OCI-LY3 (cell line): ENCODE results near the gene PAPOLG.

Experiments
- EZH2phosphoT487 ChIP-seq: fragments of 200-600 bp; shearing (Covaris generic); IDR thresholded peaks from 2 replicates; pipeline ENCODE4 v1.6.1; 2018; ENCODE audit warnings: antibody characterized with exemption, mixed run types, low read depth
- TF ChIP-seq, protein P1 (sequence below): fragments of 200-600, 300-600 bp; sonication (generic); IDR thresholded peaks from 2 replicates; pipeline ENCODE4 v1.5.1; 2014; ENCODE audit warnings: antibody characterized with exemption, low read length, low read depth

DNA sequence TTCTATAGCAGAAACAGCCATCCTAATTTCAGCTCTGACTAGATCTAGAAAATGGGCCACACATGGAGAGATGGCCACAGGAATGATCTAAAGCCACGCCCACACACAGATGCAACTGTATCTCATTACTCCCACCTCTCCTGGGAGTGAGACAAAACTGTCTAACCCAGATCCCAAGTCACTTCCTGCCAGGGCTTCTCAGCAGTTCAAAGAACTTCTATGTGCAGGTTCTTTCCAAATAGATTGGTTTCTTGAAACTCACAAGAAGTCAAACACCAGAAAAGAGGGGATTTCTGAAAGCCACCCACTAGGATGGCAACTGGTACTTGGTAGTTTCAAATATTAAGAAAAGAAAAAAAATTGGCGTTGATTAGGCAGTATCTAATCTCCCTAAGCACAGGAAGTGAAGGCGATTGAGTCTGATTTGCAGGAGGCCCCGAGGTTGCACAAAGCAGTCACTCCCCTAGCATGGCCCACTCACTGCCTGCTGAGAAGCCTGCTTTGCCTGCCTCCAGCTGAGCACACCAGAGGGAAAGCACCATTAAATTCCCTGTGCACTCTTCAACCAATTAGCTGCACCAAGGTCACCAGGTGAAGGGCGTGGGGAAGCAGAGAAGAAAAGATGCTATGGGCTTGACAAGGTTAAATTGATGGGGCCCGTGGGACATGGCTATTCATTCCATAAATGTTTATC lies 51.1 kb downstream of the PAPOLG start:
- TF ChIP-seq, protein P1, sequence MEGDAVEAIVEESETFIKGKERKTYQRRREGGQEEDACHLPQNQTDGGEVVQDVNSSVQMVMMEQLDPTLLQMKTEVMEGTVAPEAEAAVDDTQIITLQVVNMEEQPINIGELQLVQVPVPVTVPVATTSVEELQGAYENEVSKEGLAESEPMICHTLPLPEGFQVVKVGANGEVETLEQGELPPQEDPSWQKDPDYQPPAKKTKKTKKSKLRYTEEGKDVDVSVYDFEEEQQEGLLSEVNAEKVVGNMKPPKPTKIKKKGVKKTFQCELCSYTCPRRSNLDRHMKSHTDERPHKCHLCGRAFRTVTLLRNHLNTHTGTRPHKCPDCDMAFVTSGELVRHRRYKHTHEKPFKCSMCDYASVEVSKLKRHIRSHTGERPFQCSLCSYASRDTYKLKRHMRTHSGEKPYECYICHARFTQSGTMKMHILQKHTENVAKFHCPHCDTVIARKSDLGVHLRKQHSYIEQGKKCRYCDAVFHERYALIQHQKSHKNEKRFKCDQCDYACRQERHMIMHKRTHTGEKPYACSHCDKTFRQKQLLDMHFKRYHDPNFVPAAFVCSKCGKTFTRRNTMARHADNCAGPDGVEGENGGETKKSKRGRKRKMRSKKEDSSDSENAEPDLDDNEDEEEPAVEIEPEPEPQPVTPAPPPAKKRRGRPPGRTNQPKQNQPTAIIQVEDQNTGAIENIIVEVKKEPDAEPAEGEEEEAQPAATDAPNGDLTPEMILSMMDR = no peak
- TF ChIP-seq EZH2phosphoT487 = no peak
